Measurements from ENCODE around the gene CCDC93. TPM values are rescaled to one million over a fixed set of nuclear protein-coding genes. Genes with fewer than 3 reads are reported as not detected.

Gene CCDC93
- total RNA-seq, 1 donor from 2014 or later: 13.2 TPM

DNA sequence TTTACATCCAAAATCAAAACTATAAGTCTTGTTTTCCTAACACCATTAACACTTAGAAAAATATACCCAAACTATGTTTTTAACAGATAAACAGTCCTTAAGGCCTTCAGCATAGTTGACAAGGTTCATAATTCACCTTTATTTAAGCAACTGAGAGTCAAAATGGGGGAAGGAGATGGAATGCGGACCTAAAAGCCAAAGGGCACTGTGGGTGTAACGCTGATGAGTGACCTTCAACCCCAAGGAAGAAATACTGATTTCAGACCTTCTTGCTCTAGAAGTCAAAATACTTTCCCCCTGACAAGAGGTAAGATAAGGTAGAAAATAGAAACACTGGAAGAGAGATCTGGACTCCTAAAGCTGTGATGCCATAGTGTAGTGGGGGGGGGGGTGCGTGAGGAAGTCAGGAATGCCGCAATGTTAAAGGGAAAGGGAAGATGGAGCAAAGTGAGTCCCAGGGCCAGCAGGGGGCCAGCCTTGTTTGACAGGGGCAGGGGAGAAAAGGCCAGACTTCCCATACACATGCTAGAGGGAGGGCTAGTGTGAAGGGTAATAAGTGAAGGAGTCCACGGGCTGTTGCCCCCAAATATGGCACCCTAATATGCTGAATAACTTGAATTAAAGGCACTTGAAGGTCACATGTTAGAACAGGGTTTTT lies 31.4 kb downstream of the CCDC93 start:
- TF ChIP-seq, protein P1, sequence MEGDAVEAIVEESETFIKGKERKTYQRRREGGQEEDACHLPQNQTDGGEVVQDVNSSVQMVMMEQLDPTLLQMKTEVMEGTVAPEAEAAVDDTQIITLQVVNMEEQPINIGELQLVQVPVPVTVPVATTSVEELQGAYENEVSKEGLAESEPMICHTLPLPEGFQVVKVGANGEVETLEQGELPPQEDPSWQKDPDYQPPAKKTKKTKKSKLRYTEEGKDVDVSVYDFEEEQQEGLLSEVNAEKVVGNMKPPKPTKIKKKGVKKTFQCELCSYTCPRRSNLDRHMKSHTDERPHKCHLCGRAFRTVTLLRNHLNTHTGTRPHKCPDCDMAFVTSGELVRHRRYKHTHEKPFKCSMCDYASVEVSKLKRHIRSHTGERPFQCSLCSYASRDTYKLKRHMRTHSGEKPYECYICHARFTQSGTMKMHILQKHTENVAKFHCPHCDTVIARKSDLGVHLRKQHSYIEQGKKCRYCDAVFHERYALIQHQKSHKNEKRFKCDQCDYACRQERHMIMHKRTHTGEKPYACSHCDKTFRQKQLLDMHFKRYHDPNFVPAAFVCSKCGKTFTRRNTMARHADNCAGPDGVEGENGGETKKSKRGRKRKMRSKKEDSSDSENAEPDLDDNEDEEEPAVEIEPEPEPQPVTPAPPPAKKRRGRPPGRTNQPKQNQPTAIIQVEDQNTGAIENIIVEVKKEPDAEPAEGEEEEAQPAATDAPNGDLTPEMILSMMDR (conservative IDR thresholded peaks at IDR 0.05; ENCODE audit: low read depth, low read length): peak; percentile 42
- H3K4me3 ChIP-seq (ENCODE audit: low read depth, low read length): no peak overlapping the region
- no peak for DNase-seq (ENCODE audit: low read depth)

DNA sequence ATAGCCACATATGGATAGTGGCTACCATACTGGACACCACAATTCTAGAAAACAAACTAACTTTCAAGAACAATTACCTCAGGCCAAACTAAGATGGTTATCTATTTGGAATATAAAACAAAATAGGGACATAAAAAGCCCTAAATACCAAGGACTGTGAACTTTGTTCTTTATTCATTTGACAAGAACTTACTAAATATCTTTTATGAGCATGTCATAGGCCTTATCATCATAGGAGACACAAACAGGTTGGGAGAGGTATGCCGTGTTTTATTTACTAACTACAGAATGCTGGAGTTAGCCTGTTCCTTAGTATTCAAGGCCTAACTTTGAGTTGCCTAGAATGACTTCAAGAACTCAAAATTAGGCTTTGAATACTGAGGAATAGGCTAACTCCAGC lies 32.1 kb downstream of the CCDC93 start:
- H3K4me3 ChIP-seq (ENCODE audit: low read depth, low read length): no peak overlapping the region
- no peak for DNase-seq (ENCODE audit: low read depth)
- TF ChIP-seq, protein P1 (conservative IDR thresholded peaks at IDR 0.05; ENCODE audit: low read depth, low read length): no peak

DNA sequence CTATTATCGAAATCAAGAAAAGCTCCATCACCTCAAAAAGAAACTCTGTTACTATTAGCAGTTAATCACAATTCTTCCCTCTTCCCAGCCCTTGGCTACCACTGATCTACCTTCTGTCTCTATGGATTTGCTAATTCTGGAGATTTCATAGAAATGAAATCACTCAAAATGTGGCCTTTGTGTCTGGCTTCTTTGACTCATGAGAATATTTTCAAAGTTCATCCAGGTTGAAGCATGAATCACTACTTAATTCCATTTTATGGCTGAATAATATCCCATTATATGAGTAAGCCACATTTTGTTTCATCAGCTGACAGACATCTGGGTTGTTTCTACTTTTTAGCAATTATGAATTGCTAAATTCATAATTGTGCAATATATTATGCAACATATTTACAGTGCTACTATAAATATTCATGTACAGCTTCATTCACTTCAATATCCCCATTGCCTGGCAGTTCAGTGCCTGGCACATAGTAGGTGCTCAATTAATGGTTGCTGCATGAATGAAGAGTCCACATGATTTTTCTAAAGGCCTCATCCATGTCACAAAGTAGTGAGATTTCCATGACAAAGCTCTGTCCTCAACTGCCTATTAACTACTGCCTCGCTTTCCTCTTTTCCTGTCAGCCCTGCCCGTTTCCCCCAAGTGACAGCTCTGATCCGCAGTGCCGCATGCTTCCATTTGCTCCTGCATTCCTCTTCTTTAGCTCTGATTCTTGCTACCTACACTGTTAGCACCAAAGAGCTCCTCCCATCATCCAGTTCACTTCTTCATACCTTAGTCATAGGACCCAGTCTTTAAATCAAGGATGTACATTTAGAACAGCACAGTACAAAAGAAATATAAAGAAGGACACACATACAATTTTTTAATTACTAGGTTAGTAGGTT lies 32.8 kb downstream of the CCDC93 start:
- DNase-seq (ENCODE audit: low read depth): peak; percentile 70

DNA sequence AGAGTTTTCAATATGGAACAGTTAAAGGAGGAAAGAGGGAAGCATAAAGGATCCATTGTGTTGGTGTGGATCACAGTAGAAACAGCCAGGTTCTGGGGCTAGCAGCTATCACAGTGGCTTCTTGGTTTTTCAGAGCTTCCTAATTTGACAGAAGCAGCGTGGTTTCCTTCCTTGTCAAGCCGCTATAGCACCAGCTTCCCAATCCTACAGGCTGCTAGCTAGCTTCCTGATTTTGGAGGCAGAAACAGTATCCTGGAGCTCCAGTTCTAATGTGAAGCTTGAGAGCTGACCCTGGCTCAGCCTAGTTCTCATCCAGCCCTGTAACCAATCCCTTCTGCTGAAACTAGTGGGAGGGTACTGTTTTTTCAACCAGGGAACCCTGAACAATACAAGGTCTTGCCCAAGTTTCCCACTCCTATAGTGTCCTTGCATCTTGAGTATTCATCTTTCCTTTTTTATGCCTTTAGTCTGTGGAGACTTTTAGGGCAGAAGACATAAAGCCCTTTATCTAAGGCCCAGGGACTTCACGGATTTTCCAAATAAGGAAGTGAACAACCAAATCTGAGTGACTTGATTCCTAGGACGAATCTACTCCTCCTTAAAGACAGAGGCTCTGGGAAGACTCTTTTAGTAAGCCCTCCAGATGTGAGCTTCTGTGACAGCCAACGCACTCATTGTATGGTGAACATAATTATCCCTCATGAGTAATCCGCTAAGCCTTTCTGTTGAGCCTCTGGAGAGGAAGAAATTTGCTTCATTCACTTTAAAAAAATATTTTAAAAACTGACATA lies 33.8 kb downstream of the CCDC93 start:
- DNase-seq (ENCODE audit: low read depth): no peak
- TF ChIP-seq, protein P1 (conservative IDR thresholded peaks at IDR 0.05; ENCODE audit: low read depth, low read length): no peak

More for the DNA sequence above, 32.8 kb downstream of the CCDC93 start:
- TF ChIP-seq, protein P1 (conservative IDR thresholded peaks at IDR 0.05; ENCODE audit: low read depth, low read length): no peak
- H3K4me3 ChIP-seq (ENCODE audit: low read depth, low read length): no peak overlapping the region

DNA sequence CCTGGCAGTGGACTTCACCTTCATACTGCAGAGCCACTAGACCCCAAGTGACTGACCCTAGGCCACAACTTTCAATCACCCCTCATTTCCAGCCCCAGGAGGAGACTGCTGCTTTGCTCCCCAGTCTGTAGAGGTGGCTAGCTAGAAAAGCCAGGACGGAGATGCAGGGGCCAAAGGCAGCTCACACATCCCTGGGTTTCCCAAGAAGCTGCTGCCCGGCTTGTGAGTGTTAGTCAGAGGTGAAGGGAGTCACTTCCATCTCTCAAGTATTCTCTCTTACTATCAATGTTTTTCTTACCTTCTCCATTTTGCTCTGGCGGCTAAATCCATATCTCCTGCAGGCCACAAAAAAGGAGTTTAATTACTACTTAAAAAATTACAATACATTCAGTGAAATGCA lies 36.2 kb downstream of the CCDC93 start:
- no peak overlapping the region for H3K4me3 ChIP-seq (ENCODE audit: low read depth, low read length)
- TF ChIP-seq, protein P1 (conservative IDR thresholded peaks at IDR 0.05; ENCODE audit: low read depth, low read length): no peak
- no peak for DNase-seq (ENCODE audit: low read depth)

More for the DNA sequence above, 33.8 kb downstream of the CCDC93 start:
- H3K4me3 ChIP-seq (ENCODE audit: low read depth, low read length): no peak overlapping the region

DNA sequence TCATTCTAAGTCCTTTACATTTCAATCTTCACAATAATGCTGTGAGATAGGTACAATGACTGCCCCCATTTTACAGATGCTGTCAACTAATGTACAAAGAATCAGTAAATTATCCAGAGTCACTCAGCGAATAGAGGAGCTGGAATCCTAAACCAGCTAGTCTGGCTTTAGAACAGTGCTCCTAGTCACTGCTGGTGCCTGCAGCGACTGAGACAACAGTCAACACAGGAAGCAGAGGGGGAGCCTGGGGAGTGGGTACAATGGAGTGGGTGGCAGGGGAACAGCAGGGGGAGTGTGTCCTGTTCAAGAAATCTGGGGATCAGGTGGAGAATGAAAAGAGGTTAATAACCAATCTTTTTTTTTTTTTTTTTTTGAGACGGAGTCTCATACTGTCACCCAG lies 37.3 kb downstream of the CCDC93 start:
- TF ChIP-seq, protein P1 (conservative IDR thresholded peaks at IDR 0.05; ENCODE audit: low read depth, low read length): no peak
- no peak overlapping the region for H3K4me3 ChIP-seq (ENCODE audit: low read depth, low read length)
- DNase-seq (ENCODE audit: low read depth): no peak
